ENCODE measurements around the gene CACHD1. TPM values are rescaled to one million over a fixed set of nuclear protein-coding genes. Genes with fewer than 3 reads are reported as not detected.

The CACHD1 gene
- total and polyA plus RNA-seq, 2 of the 4 experiments (the other 2 are of a cell fraction): 2.9 to 5.9 TPM

- H3K56ac ChIP-seq (ENCODE audit: extremely low read depth, insufficient read depth, low read length): no peak overlapping the region
- no peak overlapping the region for H3K18ac ChIP-seq (ENCODE audit: low read depth, low read length)
- no peak overlapping the region for H2BK20ac ChIP-seq (ENCODE audit: low read depth, low read length)
- H2AK5ac ChIP-seq (ENCODE audit: low read depth, low read length): no peak overlapping the region
- H2BK15ac ChIP-seq (ENCODE audit: low read depth, low read length): no peak overlapping the region
- 0 out of 2 replicates have a peak, but pooled peaks cover 2% of the 10 kb centered on the region for H3K4me1 ChIP-seq (ENCODE audit: control insufficient read depth, insufficient read depth, low read length)
- no peaks in the 10 kb centered on the region for H3K79me1 ChIP-seq (ENCODE audit: low read depth in 1 of 2, low read length in 2 of 2)
- no peak overlapping the region for H2BK5ac ChIP-seq (ENCODE audit: low read depth, low read length, poor library complexity, severe bottlenecking)
- no peaks in the 10 kb centered on the region for H3K9me3 ChIP-seq (ENCODE audit: control insufficient read depth, insufficient read depth, low read length)
- ChIA-PET POLR2A (ENCODE audit: unreplicated experiment) (no interaction called here), CTCF (no interaction called here)
- peaks cover 6% of the 10 kb centered on the region for H3K27me3 ChIP-seq (ENCODE audit: control insufficient read depth, insufficient read depth, low read length)
- DNase-seq (no peak), ATAC-seq (ENCODE audit: low read depth) (no peak)
- no peaks in the 10 kb centered on the region for H4K20me1 ChIP-seq (ENCODE audit: insufficient read depth, low read length)
- TF ChIP-seq CHD1 (IDR thresholded peaks at IDR 0.05; ENCODE audit: low read depth, low read length): no peak
- TF ChIP-seq POLR2A (IDR thresholded peaks at IDR 0.05; ENCODE audit: low read depth, low read length): no peak
- TF ChIP-seq BHLHE40 (IDR thresholded peaks at IDR 0.05; ENCODE audit: low read depth, low read length): no peak
- TF ChIP-seq, protein P1, sequence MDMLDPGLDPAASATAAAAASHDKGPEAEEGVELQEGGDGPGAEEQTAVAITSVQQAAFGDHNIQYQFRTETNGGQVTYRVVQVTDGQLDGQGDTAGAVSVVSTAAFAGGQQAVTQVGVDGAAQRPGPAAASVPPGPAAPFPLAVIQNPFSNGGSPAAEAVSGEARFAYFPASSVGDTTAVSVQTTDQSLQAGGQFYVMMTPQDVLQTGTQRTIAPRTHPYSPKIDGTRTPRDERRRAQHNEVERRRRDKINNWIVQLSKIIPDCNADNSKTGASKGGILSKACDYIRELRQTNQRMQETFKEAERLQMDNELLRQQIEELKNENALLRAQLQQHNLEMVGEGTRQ (IDR thresholded peaks at IDR 0.05; ENCODE audit: low read depth, low read length): no peak
- no peak for TF ChIP-seq MAZ (IDR thresholded peaks at IDR 0.05; ENCODE audit: borderline replicate concordance, low read depth, low read length)
- TF ChIP-seq CEBPB (IDR thresholded peaks at IDR 0.05; ENCODE audit: low read depth, low read length): no peak
- TF ChIP-seq, protein P2, sequence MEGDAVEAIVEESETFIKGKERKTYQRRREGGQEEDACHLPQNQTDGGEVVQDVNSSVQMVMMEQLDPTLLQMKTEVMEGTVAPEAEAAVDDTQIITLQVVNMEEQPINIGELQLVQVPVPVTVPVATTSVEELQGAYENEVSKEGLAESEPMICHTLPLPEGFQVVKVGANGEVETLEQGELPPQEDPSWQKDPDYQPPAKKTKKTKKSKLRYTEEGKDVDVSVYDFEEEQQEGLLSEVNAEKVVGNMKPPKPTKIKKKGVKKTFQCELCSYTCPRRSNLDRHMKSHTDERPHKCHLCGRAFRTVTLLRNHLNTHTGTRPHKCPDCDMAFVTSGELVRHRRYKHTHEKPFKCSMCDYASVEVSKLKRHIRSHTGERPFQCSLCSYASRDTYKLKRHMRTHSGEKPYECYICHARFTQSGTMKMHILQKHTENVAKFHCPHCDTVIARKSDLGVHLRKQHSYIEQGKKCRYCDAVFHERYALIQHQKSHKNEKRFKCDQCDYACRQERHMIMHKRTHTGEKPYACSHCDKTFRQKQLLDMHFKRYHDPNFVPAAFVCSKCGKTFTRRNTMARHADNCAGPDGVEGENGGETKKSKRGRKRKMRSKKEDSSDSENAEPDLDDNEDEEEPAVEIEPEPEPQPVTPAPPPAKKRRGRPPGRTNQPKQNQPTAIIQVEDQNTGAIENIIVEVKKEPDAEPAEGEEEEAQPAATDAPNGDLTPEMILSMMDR (conservative IDR thresholded peaks at IDR 0.05; ENCODE audit: low read depth, low read length): no peak
- TF ChIP-seq MAFK (IDR thresholded peaks at IDR 0.05; ENCODE audit: low read depth, low read length): no peak
- TF ChIP-seq RFX5 (IDR thresholded peaks at IDR 0.05; ENCODE audit: low read depth, low read length): no peak
- TF ChIP-seq FOS (IDR thresholded peaks at IDR 0.05; ENCODE audit: low read depth, low read length): no peak
- TF ChIP-seq RAD21 (IDR thresholded peaks at IDR 0.05; ENCODE audit: low read length): no peak
- TF ChIP-seq, protein P3, sequence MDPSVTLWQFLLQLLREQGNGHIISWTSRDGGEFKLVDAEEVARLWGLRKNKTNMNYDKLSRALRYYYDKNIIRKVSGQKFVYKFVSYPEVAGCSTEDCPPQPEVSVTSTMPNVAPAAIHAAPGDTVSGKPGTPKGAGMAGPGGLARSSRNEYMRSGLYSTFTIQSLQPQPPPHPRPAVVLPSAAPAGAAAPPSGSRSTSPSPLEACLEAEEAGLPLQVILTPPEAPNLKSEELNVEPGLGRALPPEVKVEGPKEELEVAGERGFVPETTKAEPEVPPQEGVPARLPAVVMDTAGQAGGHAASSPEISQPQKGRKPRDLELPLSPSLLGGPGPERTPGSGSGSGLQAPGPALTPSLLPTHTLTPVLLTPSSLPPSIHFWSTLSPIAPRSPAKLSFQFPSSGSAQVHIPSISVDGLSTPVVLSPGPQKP (IDR thresholded peaks at IDR 0.05; ENCODE audit: borderline replicate concordance, low read depth, low read length): no peak
- no peak for TF ChIP-seq RCOR1 (IDR thresholded peaks at IDR 0.05; ENCODE audit: insufficient replicate concordance, low read length)
- TF ChIP-seq NFE2L2 (IDR thresholded peaks at IDR 0.05; ENCODE audit: low read depth, low read length): no peak
- no peak for TF ChIP-seq SMC3 (IDR thresholded peaks at IDR 0.05; ENCODE audit: low read depth, low read length)
- no peak for TF ChIP-seq MXI1 (IDR thresholded peaks at IDR 0.05; ENCODE audit: borderline replicate concordance, low read depth, low read length)
- H3K36me3 ChIP-seq (ENCODE audit: control insufficient read depth, insufficient read depth, low read length): no peaks in the 10 kb centered on the region
- no peak overlapping the region for H3K9ac ChIP-seq (ENCODE audit: low read depth, low read length)
- no CpG with 5 or more reads among the region's 4 CpGs for WGBS, 2 experiments (ENCODE audit: extremely low coverage in 2 of 2, insufficient read length in 1 of 2)
- H3K4ac ChIP-seq (ENCODE audit: low read depth, low read length): no peak overlapping the region
- in situ Hi-C loops (cut with MboI; ENCODE audit: low sequenced_read_pairs) (no loop called here), intact Hi-C loops (cut with micrococcal nuclease) (loop anchor here (5.0 kb wide), 1 partner anchor 34 kb away; no protein-coding TSS in a partner anchor), dilution Hi-C loops (cut with HindIII; ENCODE audit: low sequenced_read_pairs, unreplicated experiment) (no loop called here)
- no peak overlapping the region for H4K8ac ChIP-seq (ENCODE audit: low read depth in 2 of 2, low read length in 2 of 2)
- no peak overlapping the region for H3K4me2 ChIP-seq (ENCODE audit: low read depth, low read length)
- no peak overlapping the region for H2BK120ac ChIP-seq (ENCODE audit: low read depth, low read length)
- no peak overlapping the region for H3K27ac ChIP-seq (ENCODE audit: insufficient read depth, low read length)
- no peaks in the 10 kb centered on the region for H3K9me1 ChIP-seq (ENCODE audit: insufficient read depth, low read length)
- no peak overlapping the region for H2AFZ ChIP-seq (replicated peaks; ENCODE audit: low read length, poor library complexity)
- no peak overlapping the region for H4K5ac ChIP-seq (ENCODE audit: low read depth, low read length)
- H2AK9ac ChIP-seq (replicated peaks; ENCODE audit: low read depth, low read length, poor library complexity): no peak overlapping the region
- H3K14ac ChIP-seq (replicated peaks; ENCODE audit: low read depth, low read length): no peak overlapping the region
- H4K91ac ChIP-seq (ENCODE audit: insufficient read depth, low read depth, low read length): no peak overlapping the region
- H3K4me3 ChIP-seq (ENCODE audit: insufficient read depth, low read depth, low read length): no peak overlapping the region
- no peak overlapping the region for H3K23ac ChIP-seq (ENCODE audit: low read depth, low read length)
- BruUV-seq (replicated peaks): no TSS peak
Measured at GRCh38 chr1:64511044-64511443, 41.1 kb downstream of the CACHD1 start.
